Measurements from ENCODE around the gene EFEMP2. TPM values are rescaled to one million over a fixed set of nuclear protein-coding genes. Genes with fewer than 3 reads are reported as not detected.
A peak's percentile ranks its signal among the peaks of the same experiment; 100 is the strongest.

The EFEMP2 gene
- polyA plus RNA-seq, 1 donor (not counting 4 experiments of a cell fraction or from before 2014, with no cell fraction given) = 4.8 TPM

GRCh38 chr11:65918211-65919140 lies 45.9 kb upstream of the EFEMP2 start, which contains the start of gene C11orf68:
Gene C11orf68, minus strand, starts transcription at chr11:65919062. Its CDS starts 31 bp downstream, at chr11:65919031.
- TF ChIP-seq EZH2 (IDR thresholded peaks at IDR 0.05; ENCODE audit: low read length) (no peak), CTCF (optimal IDR thresholded peaks at IDR 0.05 in 1 of 3, IDR thresholded peaks at IDR 0.05 in 1 of 3, conservative IDR thresholded peaks at IDR 0.05 in 1 of 3; ENCODE audit: extremely low read depth in 1 of 3, insufficient read depth in 2 of 3, low read length in 3 of 3) (no peak)
- peak within 1 kb of the TSS; percentile 77 to 92 (median 80) for H3K4me3 ChIP-seq (ENCODE audit: control insufficient read depth in 2 of 3, extremely low read depth in 1 of 3, insufficient read depth in 2 of 3, low read depth in 1 of 3, low read length in 3 of 3)
- H3K79me2 ChIP-seq (ENCODE audit: control insufficient read depth, insufficient read depth, low read length) = peaks cover 47% of the 10 kb centered on the region
- no peak for DNase-seq (ENCODE audit: low read depth, low spot score)
- FAIRE-seq = no peak
- H3K9me3 ChIP-seq (ENCODE audit: control insufficient read depth, low read depth, low read length) = no peaks in the 10 kb centered on the region
- no peaks in the 10 kb centered on the region for H3K9me1 ChIP-seq (ENCODE audit: control insufficient read depth, extremely low read depth, insufficient read depth, low read length)
- H4K20me1 ChIP-seq (ENCODE audit: control insufficient read depth, extremely low read depth, insufficient read depth, low read length) = no peaks in the 10 kb centered on the region
- H3K27me3 ChIP-seq (ENCODE audit: control insufficient read depth, extremely low read depth, insufficient read depth, low read length) = no peaks in the 10 kb centered on the region
- peak within 1 kb of the TSS; percentile 95 for H3K4me2 ChIP-seq (ENCODE audit: control insufficient read depth, extremely low read depth, insufficient read depth, low read depth, low read length)
- H3K27ac ChIP-seq (ENCODE audit: control insufficient read depth, insufficient read depth, low read length) = peak within 1 kb of the TSS; percentile 95
- peaks cover 6 to 16% of the 10 kb centered on the region in 2 experiments for H3K36me3 ChIP-seq (ENCODE audit: control insufficient read depth in 2 of 2, extremely low read depth in 1 of 2, insufficient read depth in 2 of 2, low read length in 2 of 2)
- peak within 1 kb of the TSS; percentile 91 for H3K9ac ChIP-seq (ENCODE audit: control insufficient read depth, extremely low read depth, insufficient read depth, low read length)
- dilution Hi-C loops (cut with MboI; ENCODE audit: extremely low pct_ligation_motif_present, low sequenced_read_pairs) = no loop called here
- H3K4me1 ChIP-seq (ENCODE audit: control insufficient read depth, extremely low read depth, insufficient read depth, low read length) = peaks cover 65% of the 10 kb centered on the region
- H2AFZ ChIP-seq (ENCODE audit: control insufficient read depth, low read length) = peak within 1 kb of the TSS; percentile 55

- peaks cover 70% of the 10 kb centered on the region for H3K4me1 ChIP-seq (ENCODE audit: control insufficient read depth, extremely low read depth, insufficient read depth, low read length)
- no peaks in the 10 kb centered on the region for H3K9me3 ChIP-seq (ENCODE audit: control insufficient read depth, low read depth, low read length)
- H2AFZ ChIP-seq (ENCODE audit: control insufficient read depth, low read length) = no peak overlapping the region
- H3K36me3 ChIP-seq (ENCODE audit: control insufficient read depth in 2 of 2, extremely low read depth in 1 of 2, insufficient read depth in 2 of 2, low read length in 2 of 2) = peaks cover 6 to 14% of the 10 kb centered on the region in 2 experiments
- H3K9ac ChIP-seq (ENCODE audit: control insufficient read depth, extremely low read depth, insufficient read depth, low read length) = peak overlapping the region; percentile 91
- DNase-seq (ENCODE audit: low read depth, low spot score) = no peak
- no peaks in the 10 kb centered on the region for H3K9me1 ChIP-seq (ENCODE audit: control insufficient read depth, extremely low read depth, insufficient read depth, low read length)
- peaks cover 47% of the 10 kb centered on the region for H3K79me2 ChIP-seq (ENCODE audit: control insufficient read depth, insufficient read depth, low read length)
- H3K27me3 ChIP-seq (ENCODE audit: control insufficient read depth, extremely low read depth, insufficient read depth, low read length) = no peaks in the 10 kb centered on the region
- TF ChIP-seq CTCF (optimal IDR thresholded peaks at IDR 0.05 in 1 of 3, IDR thresholded peaks at IDR 0.05 in 1 of 3, conservative IDR thresholded peaks at IDR 0.05 in 1 of 3; ENCODE audit: extremely low read depth in 1 of 3, insufficient read depth in 2 of 3, low read length in 3 of 3) = no peak
- no peak for TF ChIP-seq EZH2 (IDR thresholded peaks at IDR 0.05; ENCODE audit: low read length)
- dilution Hi-C loops (cut with MboI; ENCODE audit: extremely low pct_ligation_motif_present, low sequenced_read_pairs) = no loop called here
- H3K27ac ChIP-seq (ENCODE audit: control insufficient read depth, insufficient read depth, low read length) = peak overlapping the region; percentile 95
- H3K4me3 ChIP-seq (ENCODE audit: control insufficient read depth in 2 of 3, extremely low read depth in 1 of 3, insufficient read depth in 2 of 3, low read depth in 1 of 3, low read length in 3 of 3) = peak overlapping the region; percentile 44 to 66 (median 59)
- peak overlapping the region; percentile 73 for H3K4me2 ChIP-seq (ENCODE audit: control insufficient read depth, extremely low read depth, insufficient read depth, low read depth, low read length)
- FAIRE-seq = no peak
- H4K20me1 ChIP-seq (ENCODE audit: control insufficient read depth, extremely low read depth, insufficient read depth, low read length) = no peaks in the 10 kb centered on the region
Measured at GRCh38 chr11:65917434-65918210, 45.0 kb upstream of the EFEMP2 start.

All from keratinocyte (primary cell).